Measurements from ENCODE around the gene ENOX2.
"Not testable (repeated sequence)": the region's sequence is repeated elsewhere in the genome, so short reads cannot be mapped to it uniquely, and the experiment has no call there.

The ENOX2 gene

DNA sequence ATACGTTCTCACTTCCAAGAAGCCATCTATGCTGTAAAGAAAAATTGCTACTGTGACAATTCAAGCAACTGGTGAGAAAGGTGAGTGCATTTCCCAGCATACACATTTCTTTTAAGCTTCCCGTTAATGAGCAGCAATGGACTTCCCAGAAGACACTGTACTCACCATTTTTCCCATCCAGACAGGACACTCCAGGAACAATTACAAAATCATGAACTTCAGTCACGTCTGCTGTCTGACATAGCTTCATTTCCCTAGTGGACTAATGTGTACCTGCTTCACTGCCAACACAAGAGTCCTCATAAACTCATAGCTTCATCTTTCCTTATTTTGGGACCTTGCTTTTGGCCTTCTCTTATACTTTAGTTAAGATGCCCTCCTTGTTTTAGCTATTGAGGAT lies 156.9 kb downstream of the ENOX2 start:
- no peak for DNase-seq

GRCh38 chrX:130741584-130741983 lies 161.4 kb downstream of the ENOX2 start:
- DNase-seq: no peak

GRCh38 chrX:130741151-130741550 lies 161.9 kb downstream of the ENOX2 start:
- DNase-seq: no peak

- DNase-seq: no peak
Observed at GRCh38 chrX:130738638-130739195, 164.3 kb downstream of the ENOX2 start.

GRCh38 chrX:130734713-130735112 lies 168.3 kb downstream of the ENOX2 start:
- no peak for DNase-seq

DNA sequence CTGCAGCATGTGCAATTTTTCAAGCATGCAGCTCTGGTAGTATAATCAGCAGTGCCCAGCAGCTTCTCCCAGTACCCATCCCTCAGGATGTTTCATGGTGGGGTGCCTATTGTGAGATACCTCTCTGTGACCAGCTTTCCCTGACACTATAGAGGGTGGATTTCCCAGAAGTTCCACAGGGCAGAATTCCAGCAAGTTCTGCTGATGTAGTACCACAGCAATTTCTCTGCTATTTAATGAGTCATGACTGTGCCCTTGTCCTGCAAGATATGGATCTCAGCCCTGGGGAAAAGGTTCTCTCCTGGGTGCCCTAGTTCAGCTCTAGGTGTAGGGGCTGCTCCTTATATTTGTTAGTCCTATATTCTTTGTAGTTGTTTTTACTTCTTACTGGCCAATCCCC lies 174.8 kb downstream of the ENOX2 start:
- DNase-seq: peak; percentile 68

DNA sequence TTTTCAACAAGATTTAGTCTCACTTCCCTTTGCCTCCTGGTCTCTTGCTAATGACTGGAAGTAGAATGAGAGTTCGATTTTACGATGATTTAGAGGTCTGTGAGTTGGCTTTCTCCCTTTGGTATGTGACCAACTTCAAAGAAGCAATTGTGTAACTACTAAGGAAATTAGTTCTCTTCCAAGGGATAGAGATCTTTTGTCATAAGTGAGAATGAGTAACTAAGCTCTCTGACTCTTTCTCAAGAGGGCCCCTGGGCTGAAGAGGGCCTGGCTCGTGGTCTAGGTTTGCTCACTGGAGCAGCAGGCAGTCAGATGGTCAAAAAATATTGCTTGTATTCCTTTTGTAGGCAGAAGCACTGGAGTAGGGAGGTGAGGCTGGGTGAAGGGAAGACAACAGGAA lies 176.3 kb downstream of the ENOX2 start:
- peak; percentile 49 for DNase-seq

- DNase-seq: no peak
Observed at GRCh38 chrX:130725519-130725918, 177.5 kb downstream of the ENOX2 start.

DNA sequence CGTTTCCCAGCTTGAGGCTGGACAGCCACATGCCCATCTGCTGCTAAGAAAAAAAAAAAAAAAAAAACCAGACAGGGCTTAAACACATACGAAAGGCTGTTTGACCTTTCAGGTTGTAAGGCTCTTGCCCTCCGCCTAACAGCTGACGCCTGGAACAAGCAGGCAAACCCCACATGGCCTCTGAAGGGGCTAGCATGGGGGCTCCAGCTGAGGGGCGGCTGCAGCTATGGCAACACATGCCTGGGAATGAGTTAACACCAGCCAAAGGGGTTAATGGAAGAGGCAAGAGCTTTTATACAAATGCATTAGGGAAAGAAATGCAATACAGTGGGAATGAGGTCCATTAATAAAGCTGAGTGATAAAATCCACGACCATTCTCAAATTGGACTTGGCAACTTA lies 183.6 kb downstream of the ENOX2 start:
- DNase-seq: no peak

DNA sequence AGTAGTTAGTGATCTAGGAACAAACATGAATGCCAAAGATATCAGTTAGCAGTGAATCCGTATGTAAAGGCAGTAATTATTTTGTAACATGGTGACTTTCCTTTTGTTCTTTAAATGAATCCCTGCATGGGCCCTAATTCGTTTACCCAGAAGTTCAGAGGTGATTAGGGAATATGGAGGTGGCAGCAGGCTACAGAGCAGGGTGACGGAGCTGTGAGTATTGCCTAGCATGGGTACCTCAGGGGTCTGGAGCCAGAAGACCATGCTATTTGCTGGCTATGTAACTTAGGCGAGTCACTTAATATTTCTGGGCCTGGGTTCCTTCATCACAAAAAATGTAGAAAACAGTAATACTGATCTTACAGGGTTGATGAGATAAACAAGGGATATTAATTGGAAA lies 184.9 kb downstream of the ENOX2 start:
- DNase-seq: no peak

DNA sequence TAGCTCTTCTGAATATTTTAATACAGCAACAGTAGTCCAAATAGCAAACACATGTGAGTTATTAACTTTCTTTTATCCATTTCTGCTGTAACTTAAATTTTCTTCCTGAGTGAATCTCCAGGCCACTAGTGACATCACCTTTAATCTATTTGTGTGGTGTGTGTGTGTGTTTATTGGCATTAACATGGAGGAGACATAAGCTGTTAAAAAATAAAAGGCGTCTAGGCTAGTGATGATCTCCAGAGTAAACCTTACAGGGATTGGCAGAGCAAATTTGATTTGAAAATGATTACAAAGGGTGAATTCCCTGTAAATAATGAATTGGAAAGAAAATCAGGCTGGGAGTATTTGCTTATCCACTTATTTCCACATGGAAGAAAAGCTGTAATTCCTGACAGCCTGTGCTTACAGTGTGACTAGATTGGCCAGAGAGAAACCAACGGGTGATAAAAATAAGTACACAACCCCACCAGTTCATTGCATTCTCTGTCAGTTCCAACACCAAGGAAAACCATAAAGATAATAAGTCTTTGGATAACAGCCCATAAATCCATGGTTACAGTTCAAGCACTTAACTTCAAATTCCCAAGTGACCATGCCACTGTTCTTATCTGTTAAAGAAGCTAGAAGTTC lies 186.1 kb downstream of the ENOX2 start:
- no peak for DNase-seq

- no peak for DNase-seq
Observed at GRCh38 chrX:130716346-130716745, 186.7 kb downstream of the ENOX2 start.

DNA sequence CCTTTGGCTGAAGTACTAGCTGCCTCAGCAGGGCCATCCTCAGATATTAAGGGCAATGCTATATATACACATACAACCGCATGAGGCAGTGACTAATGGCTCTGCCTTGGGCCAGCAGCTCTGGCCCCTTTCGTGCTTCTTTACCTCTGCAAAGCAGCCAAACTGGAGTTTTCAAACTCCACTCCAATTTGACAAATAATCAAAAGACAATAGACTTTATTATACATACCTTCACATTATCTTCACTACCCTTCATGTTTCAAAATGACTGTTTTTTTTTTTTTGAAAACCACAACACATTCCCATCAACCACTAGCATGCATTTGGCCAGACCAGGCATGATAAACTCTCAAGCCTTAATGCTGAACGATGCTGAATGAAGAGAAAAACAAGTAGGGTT lies 187.7 kb downstream of the ENOX2 start:
- DNase-seq: no peak

DNA sequence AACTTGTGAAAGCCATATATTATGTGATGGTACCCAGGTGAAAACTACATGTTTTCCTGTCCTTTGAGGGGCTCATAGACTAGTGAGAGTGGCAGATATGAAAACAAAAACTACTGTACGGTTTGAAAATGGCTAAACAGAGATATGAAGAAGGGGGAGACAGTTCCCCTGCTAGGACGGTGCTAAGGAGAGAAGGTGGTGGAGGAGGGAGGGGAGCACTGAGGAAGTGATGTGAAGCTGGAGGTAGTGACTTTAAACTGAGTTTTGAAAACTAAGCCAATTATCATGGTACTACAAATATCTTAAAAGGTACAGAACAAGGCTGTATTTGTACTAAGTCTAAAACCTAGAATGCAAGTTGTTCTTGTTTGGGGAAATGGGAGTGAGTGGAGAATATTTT lies 188.3 kb downstream of the ENOX2 start:
- no peak for DNase-seq

DNA sequence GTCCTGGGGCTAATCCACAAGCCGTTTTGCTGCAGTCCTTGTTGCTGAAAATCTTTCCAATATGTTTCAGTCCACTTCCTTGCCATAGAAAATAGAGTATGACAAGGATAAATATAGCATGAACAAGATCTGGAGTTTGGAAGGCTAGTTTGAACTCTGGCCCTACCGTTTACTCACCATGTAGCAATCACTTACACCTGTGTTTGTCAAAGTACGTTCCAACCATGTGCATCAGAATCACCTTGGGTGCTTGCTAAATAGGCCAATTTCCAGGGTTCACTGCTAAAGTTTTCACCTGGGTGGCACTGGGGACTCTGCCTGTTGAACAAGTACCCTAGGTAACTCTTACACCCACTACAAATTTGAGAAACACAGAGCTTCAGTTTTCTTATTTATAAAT lies 188.9 kb downstream of the ENOX2 start:
- no peak for DNase-seq

- DNase-seq: not testable (repeated sequence)
Observed at GRCh38 chrX:130709178-130709577, 193.8 kb downstream of the ENOX2 start.

- DNase-seq: no peak
Observed at GRCh38 chrX:130705591-130705990, 197.4 kb downstream of the ENOX2 start.

DNA sequence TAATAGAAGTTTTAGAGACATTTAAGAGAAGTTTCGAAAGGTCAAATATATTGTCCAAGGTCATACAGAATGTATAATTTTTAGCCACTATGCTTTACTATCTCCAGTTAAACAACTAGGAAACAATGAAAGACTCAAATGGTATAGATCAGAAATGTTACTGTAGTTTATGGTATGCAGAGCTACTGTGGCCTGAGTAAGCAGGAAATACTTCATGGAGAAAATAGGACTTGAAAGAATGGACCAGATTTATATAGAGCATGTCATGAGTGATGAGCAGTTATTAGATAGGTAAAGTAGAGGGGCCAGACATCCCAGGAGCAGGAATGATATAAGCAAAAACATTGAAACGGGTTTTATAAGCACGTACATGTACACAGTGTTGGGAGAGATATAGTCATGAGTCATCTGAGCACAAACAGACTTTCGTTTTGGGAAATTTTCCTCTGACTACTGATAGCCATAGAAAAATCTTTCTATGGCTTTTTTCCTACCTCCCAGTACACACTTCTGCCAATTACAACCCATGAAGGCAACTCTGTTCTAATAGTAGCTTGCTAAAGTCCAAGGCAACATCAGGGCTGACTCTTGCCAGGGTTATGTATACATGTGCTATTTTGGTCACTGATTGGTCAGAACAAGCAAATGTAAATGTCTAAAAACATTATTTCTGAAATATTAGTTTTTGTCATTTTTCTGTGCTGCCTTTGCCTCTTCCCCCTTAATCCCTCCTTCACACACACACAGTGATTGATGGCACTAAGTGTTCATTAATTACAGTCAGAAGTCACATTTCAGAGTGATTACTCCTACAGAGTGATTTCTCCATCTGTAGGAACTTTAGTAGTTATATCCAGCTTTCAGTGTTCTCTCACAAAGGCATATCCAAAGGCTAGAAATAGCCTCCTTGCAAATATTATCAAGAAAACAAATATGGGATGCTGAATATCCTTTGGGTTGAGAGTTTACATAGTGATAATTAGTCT lies 198.7 kb downstream of the ENOX2 start:
- peak; percentile 36 for DNase-seq

- peak; percentile 27 for DNase-seq
Observed at GRCh38 chrX:130702867-130703707, 199.9 kb downstream of the ENOX2 start.

- DNase-seq: no peak
Observed at GRCh38 chrX:130700629-130701028, 202.4 kb downstream of the ENOX2 start.

DNA sequence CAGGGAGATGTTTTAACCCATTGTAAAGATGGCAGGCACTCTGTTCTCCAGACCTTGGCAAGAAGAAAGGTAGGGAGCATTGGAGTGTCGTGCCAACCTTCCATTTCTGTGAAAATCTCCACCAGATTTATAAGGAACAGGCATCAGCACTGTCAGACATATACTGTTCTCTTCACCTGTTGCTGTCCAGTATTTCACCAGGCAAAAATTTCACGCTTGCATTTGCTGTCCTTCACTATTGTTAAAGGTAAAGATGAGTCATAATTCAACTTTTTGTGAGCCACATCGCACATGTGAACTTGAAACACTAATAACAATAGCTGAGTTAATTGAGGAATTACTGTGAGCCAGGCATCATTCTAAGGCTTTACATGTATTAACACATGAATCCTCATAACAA lies 203.4 kb downstream of the ENOX2 start:
- DNase-seq: no peak

DNA sequence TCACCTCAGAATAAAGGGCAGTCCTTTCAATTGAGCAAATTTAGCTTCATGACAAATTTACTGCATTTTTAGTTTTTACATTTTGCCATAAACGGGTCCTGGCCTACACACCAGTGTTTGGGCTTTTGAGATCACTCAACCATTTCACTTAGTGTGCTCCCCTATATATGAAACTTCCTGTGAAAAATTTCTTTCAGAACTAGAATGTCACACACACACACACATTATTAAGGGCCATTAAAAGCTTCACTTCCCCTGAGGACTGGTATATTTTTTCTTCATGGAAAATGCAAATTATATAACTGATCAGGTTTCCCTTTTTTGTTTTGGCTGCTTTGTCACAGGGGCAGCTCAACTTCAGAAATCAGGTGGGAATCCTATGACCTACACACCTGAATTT lies 206.5 kb downstream of the ENOX2 start:
- DNase-seq: no peak

- no peak for DNase-seq
Observed at GRCh38 chrX:130695931-130696330, 207.1 kb downstream of the ENOX2 start.

All from EL (cell line).